Left forelimb (tissue), 1 donor: ENCODE data around the gene SMC5.
"Not testable (repeated sequence)": the region's sequence is repeated elsewhere in the genome, so short reads cannot be mapped to it uniquely, and the experiment has no call there.

Experiments used
- DNase-seq: peaks from one replicate; pipeline ENCODE4 v3.0.0-alpha.2; 2018; ENCODE audit warnings: low spot score

The SMC5 gene

DNA sequence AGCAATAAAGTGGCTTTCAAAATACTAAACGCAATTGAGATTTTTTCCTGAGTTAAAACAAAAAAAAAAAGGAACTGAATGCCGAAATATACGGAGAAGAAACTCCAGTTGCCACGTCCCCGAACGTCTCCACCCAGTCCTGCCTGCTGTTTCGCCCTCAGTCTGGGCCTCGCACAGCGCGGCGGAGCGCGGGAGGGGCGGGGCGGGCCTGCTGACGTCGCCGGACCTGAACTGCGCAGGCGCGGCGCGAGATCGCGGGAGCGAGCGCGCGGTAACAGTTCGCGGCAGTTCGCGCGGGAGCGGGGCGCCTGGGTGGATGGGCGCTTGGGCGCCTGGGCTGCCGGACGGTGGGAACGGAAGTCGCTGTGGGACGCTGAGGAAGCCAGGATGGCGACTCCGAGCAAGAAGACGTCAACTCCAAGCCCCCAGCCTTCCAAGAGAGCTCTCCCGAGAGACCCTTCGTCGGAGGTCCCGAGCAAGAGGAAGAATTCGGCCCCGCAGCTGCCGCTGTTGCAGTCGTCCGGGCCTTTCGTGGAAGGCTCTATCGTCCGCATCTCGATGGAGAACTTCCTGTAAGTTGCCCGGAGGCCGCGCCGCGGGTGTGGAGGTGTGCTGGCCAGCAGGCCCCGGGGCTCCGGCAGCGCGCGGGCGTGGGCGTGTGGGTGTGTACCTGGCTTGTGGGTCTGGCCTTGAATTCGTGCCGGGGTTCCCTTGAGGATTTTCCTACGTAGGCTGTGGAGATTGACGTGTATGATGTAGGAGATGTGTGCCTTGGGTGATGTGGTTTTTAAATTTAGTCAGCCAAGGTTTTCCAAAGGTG is at the start of gene SMC5:
SMC5 (plus strand) TSS at position 287 of the 820 bp plus-strand sequence; CDS start at position 388, 101 bp downstream.
- DNase-seq, result peak; percentile 97

DNA sequence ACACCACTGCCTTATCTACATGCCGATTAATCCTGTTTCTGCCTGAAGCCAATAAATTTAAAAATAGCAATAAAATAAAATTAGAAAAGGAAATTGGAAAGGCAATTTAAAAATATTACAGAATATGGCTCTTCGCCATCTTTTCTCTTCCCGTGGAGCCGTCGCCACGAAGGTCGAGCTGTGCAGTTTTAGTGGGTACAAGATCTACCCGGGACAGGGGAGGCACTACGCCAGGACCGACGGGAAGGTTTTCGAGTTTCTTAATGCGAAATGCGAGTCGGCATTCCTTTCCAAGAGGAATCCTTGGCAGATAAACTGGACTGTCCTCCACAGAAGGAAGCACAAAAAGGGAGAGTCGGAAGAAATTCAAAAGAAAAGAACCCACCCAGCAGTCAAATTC is 41.7 kb upstream of the SMC5 start:
- no peak for DNase-seq

DNA sequence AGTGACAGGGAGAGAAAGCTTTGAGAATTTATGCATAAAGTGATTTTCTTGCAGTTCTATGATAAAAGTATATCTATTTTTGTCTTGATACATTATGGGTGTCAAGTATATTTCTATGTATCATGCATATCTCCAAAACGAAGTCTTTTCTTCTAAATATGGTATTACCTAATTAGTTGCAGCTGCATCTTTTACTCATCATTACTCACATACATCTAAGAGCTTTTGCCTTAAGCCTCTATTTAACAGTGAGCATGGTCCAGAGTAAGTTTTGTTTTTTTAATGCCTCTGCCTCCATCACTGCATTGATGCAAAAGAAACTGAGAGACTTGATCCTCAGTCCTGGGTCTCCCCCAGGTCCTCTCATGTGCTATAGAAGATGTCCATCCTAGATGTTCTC is 40.0 kb upstream of the SMC5 start:
- DNase-seq, result no peak

DNA sequence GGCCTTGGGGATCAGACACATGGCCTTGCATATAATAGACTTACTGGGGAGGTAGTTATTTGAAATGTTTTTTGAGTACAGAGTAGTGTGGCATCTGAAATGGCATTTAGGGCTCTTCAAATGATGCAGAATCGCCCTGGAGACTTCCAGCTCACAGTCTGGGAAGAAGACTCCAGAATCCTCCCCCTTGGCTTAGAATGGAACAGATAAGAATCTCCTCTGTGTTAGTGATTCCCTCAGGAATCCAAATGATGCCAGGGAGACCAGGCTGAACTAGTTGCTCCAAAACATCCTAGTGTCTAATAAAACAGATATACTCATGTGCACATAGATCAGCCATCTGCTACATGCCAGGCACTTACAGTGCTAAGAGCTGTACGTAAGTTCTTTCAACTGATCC is 38.6 kb upstream of the SMC5 start:
- DNase-seq, result no peak

DNA sequence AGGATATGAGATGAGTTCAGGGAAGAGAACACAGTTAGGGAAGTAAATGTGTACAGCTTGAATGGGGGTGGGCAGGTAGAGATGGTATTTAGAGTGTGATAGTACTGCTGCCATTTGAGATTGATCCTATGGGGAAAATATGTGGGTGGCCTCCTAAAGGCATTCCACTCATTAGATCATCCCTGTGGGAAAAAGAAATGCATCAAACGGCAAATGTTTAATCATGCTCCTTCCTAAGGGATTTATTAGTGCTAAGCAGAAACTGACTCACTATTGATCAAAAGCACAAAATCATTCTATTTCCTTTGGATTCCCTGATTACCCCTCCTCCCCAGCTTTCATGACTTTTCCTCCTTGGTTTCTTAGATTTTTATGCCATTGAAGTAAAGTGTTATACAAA is 36.4 kb upstream of the SMC5 start:
- DNase-seq, result no peak

DNA sequence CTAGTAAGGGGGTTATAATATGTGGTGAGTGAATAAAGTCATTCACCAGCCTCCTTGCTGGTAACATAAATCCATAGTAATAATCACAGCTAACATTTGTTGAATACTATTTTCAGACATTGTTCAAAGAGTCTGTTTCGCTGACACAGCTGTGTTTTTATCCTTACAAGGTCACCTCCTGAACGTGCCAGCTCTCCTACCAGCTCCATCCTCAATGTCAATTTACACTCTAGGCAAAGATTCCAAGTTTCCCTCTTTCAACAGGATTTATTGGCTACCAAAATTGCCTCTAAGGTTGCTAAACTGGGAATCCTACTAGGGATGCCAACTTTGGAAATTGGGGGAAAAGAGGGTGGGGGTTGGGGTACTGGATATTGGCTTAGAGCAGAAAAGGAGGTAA is 30.7 kb upstream of the SMC5 start:
- no peak for DNase-seq

DNA sequence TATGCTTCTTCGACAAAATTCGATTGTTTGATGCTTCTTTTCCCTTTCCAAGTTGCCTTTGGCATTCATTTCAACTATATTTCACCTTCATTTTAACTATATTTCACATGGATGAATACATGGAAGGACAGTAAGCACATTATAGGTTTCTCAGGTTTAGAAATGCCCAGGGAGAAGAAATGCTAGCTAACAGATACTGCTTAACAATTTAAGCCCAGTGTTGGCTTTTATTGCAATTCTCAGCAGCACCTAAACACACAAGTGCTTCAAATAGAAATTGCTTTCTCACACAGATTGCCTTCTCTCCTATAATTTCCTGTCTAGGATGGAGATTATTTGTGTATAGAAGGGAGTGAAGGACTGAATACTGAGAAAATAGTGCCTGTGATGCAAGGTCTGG is 30.2 kb upstream of the SMC5 start:
- no peak for DNase-seq

DNA sequence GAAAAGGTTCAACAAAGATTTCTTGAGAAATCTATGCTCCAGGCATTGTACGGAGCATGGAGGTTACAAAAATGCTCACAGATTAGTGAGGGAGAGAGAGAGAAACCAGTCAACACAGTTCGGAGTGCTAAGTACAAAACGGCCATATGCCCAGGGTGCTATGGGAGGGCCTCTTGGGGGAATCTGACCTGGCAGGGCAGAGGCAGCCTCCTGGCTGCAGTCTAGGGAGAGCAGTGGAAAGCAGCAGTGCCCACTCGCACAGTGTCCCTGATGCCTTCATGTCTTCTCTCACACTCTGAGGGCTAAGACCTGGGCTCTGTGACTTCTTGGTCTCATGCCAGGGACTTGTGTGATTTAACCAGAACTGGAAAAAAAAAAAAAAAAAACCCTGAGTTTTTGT is 29.8 kb upstream of the SMC5 start:
- DNase-seq, result no peak

DNA sequence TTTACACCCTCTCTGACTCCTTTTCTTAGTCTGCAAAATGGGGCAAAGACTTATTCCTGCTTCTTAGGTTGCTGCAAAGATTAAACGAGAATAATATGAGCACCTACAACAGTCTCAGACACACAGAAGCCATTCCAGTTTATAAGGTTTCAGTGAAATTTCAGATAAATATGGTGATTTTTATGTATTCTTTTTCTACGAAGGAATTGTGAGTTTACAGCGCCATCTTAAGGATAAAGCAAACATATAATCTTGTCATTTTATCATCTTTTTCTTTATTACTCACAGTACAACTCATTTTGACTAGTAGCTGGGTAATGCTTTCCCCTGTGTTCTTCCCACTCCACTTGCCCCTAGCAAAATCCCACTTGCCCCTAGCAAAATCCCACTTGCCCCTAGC is 29.2 kb upstream of the SMC5 start:
- no peak for DNase-seq

DNA sequence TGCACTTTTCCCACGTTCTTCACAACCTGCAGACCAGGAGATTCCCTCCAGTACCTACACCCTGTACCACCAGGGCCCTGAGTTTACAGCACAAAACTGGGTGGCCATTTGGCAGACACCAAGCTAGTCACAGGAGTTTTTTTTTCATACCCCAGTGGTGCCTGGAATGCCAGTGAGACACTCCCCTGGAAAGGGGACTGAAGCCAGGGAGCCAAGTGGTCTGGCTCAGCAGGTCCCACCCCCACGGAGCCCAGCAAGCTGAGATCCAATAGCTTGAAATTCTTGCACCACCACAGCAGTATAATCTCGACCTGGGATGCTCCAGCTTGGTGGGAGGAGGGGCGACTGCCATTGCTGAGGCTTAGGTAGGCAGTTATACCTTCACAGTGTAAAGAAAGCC is 26.3 kb upstream of the SMC5 start:
- no peak for DNase-seq

DNA sequence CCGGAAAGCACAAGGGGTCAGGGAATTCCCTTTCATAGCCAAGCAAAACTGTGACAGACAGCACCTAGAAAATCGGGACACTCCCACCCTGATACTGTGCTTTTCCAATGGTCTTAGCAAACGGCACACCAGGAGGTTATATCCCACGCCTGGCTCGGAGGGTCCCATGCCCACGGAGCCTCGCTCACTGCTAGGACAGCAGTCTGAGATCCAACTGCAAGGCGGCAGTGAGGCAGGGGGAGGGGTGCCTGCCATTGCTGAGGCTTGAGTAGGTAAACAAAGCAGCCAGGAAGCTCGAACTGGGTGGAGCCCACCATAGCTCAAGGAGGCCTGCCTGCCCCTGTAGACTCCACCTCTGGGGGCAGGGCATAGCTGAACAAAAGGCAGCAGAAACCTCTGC is 24.6 kb upstream of the SMC5 start:
- not testable (repeated sequence) for DNase-seq

DNA sequence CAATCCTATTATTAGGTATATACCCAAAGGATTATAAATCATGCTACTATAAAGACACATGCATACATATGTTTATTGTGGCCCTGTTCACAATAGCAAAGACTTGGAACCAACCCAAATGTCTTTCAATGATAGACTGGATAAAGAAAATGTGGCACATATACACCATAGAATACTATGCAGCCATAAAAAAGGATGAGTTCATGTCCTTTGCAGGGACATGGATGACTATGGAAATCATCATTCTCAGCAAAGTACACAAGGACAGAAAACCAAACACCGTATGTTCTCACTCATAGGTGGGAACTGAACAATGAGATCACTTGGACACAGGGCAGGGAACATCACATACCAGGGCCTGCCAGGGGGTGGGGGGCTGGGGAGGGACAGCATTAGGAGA is 12.8 kb upstream of the SMC5 start:
- not testable (repeated sequence) for DNase-seq

DNA sequence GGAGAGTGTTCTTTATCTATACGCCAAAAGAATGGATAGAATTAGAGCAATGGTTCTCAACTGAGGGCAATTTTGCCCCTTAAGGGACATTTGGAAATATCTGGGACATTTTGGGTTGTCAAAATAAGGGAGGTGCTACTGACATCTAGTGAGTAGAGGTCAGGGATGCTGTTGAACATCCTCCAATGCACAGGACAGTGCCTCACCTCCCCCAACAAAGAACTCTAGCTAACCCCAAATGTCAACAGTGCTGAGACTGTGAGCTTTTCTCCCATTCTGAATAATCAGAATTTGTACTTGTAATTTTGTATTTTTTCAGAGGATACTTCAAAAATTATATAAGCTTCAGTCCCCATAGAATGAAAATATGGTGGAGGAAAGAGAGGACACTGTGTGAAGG is 8.6 kb upstream of the SMC5 start:
- no peak for DNase-seq

DNA sequence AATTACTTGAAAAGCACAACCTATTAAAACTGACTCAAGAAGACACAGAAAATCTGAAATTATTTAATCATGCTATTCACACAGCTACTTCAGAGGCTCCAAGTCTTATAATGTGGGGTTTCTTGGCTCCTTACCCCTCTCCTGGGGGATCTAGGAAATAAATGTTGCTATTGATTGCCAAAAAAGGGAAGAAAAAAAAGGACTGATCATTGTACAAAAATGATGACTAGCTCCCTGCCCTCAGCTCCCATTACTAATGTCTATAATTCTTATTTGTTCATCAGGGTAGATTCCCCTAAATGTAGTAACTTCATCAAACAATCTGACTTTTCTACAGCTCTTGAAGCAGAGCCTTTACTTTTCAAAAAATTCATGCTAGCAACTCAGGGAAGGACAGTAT is 3.3 kb upstream of the SMC5 start:
- no peak for DNase-seq

DNA sequence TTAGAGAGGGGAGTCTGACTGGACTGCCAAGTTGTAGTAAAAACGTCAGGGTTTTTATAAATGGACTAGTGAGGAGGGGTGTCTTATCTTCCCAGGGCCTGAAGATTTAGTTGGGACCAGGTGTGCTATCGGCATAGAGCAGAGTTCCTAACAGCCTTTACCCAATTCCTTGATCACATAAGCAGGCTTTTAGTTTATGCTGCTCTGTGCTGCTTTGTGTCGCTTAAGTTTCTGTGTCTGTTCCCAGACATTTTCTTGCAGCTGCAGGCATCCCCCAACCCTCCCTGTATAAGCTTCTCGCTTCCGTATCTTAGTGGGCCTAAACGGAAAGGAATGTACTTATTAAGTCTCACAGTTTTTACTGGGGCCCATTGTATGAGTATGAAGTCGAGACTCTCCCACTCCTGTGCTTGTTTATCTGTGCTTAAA is 2.6 kb upstream of the SMC5 start:
- DNase-seq, result peak; percentile 68

DNA sequence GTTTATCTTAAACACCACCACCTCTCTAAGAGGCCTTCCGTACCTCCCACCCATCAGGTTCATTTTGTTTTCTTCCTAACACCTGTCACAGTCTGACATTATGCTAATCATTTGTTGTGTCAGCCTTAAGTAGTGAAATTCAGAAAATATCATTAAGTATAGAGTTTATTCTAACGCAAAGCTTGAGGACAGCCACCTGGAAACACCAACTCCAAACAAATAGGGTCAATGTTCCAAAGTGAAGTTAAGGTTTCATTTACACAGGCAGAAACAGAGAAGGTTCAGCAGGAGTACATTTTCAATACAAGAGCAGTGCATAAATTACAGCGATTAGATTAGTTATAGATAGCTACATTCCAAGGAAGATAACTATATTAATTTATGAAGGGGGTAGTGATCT is 1.3 kb upstream of the SMC5 start:
- DNase-seq, result no peak

DNA sequence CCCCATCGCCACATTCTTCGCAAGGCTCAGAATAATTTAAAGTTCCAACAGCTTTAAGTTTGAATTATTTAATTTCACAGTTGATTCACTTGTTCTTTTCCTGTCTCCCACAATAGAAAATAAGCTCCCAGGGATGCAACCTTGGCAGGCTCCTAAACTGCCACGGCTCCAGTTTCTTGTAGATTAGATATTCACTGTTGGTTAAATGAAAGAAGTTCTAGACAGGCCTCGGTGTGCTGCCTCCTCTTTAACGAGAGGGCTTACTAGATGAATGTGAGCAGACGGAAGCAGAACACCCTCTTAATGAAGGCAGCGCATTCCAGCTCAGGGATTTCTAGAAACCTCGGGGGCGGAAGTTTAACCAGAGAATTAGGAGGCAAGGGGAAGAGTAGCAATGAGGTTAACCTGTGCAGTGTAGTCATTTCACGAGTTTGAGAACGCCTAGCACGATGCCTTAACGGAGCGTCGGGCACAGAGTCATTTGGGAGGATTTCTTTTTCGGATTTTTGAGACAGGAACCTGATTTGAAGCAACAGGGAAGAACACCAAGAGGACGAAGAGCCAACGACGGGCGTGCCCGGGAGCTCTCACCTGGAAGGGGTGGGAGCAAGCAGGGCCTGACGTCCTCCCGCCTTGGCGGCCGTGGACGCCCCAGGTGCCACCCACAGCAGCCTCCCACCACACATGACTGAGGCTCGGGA is 637 bp upstream of the SMC5 start:
- DNase-seq, result peak; percentile 70

DNA sequence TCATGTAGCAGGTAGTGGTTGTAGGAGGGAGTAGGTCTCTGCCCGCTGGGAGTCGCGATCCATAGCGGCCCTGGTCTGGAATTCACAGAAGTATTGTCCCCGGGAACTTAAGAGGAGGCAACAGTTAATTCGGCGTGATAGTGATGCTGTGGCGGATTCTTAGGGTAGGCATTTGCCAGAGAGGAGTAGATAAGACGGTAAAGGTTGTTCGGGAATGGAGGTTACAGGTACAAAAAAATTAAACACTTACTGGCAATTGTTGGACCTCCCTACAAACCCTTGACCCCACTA is 679 bp downstream of the SMC5 start:
- DNase-seq, result peak; percentile 64

DNA sequence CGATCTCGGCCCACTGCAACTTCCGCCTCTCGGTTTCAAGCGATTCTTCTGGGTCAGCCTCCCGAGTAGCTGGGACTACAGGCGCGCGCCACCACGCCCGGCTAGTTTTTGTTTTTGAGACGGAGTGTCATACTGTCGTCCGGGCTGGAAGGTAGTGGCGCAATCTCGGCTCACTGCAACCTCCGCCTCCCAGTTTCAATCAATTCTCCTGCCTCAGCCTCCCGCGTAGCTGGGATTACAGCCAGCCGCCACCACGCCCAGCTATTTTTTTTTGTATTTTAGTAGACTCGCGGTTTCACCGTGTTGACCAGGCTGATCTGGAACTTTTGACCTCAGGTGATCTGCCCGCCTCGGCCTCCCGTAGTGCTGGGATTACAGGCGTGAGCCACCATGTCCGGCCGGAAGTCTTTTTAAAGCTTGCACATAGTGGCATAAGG is 1.2 kb downstream of the SMC5 start:
- no peak for DNase-seq

DNA sequence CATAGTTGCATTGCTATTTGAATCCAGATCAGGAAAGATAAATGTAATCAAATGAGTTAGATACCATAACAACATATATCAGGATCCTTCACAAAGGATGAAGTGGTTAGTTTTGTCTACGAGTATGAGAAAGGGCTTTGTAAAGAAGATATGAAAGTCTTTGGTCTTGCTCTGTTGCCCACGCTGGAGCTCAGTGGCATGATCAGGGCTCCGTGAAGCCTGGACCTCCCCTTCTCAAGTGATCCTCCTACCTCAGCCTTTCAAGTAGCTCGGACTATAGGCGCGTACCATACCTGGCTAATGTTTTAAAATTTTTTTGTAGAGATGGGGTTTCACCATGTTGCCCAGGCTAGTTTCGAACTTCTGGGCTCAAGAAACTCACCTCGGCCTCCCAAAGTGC is 1.8 kb downstream of the SMC5 start:
- DNase-seq, result no peak

DNA sequence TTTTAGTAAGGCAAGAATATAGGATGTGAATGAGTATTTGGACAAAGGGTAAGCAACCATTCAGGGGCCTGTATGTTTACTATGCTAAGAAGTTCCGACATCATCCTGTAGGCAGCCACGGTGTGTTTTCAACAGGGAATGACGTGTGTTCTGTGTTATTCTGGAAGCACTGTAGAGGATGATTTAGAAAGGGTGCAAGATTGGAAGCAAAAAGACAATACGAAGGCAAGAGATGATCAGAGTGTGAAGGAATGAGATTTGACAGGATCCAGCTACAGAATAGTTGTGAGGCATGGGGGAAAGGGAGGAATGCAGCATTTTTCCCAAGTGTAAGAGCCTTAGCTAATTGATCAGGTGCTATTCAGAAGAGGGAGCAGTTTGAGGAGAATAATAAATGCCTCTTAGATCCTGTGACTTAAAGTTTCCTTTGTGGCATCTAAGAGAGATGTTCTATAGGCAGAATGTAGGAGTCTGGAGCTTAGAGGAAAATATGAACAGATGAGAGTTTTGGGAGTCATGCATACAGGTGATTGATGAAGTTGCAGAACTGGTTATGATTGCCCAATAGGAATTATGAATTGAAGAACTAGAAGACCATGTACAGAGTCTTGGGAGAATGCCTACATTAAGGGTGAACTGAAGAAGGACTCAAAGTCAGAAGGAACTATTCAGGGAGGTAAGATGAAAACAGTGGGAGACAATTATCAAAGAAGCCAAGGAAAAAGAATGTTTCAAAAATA is 2.5 kb downstream of the SMC5 start:
- DNase-seq, result no peak

DNA sequence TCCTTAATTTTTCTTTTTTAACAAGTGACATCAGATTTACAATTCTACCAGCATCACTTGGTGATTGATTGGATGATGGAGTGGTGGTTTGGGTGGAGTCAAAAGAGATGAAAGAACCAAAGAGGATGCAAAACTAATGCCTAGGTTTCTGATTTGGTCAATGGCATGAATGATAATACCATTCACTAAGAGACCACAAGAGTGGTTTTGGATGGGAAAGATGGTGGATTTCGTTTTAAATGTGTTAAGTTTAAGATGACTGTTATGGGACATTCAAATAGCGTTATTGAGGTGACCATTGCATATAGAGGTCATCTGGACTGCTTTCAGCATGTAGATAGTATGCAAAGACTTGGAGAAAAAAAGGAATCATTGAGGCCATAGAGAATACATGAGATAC is 3.6 kb downstream of the SMC5 start:
- no peak for DNase-seq

DNA sequence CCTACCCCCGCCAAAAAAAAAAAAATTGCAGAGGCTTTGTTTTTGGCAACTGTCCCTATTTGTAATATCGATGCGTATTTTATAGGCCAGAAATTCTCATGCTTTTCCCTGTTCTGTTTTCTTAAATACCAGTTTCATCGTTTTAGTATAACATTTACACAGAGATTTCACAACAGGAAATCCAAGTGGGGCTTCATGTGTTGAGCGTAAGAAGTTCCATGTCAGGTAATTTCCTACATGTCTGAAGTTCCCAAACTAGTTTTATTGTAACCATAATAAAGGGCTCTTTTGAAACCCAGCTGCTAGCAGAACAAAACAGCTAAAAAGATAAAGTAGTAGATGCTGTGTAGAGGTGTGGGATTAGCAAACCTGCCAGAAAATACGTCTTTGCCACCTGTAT is 4.2 kb downstream of the SMC5 start:
- no peak for DNase-seq
